NK-92 (cell line): ENCODE results near the gene TERT.

ENCODE experiments used
- DNase-seq: peaks from one replicate; lab custom pipeline; 2025; ENCODE audit not compliant: unreplicated experiment; lab: John Stamatoyannopoulos, UW

Gene TERT

GRCh38 chr5:1222621-1223277 is 72.1 kb downstream of the TERT start:
- DNase-seq = no peak

DNA sequence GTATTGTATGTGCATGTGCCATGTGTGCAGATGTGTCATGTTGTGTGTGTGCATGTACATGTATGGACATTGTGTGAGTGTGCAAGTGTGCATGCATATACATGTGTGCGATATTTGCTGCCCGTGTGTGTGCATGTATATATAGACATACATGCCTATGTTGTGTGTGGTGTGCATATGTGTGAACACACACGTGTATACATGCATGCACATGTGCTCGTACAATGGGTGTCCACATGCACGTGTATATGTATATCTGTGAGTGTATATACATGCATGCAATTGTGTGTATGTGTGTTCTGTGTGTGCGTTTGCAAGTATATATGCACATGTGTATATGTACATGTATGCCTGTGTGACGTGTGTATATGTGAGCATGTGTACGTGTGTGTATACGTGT is 72.7 kb downstream of the TERT start:
- DNase-seq = no peak

- no peak for DNase-seq
These were observed 73.1 kb downstream of the TERT start for GRCh38 chr5:1221721-1222120.

DNA sequence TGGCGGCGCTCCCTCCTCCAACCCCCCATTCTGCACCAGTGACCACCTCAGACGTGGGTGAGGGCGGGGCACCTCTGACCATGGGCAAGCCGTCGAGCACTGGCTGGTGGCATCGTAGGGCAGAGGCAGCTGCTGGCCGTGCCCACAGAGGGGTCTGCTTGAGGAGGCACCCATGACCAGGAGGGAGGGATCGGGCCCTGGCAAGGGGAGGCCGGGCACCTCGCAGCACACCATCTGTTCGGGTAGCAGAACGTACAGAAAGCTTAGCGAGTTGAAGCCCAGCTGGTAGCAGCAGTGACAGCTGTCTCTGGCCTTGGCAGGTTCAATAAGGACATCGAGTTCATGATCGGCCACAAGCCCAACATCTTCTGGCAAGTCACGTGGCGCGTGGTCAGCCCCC is 74.0 kb downstream of the TERT start:
- no peak for DNase-seq

GRCh38 chr5:1220351-1220750 is 74.5 kb downstream of the TERT start:
- DNase-seq = no peak

- DNase-seq = no peak
These were observed 75.1 kb downstream of the TERT start for GRCh38 chr5:1219768-1220100.

- DNase-seq = no peak
These were observed 75.6 kb downstream of the TERT start for GRCh38 chr5:1219098-1219767.

- DNase-seq = no peak
These were observed 76.4 kb downstream of the TERT start for GRCh38 chr5:1218351-1219080.

GRCh38 chr5:1217596-1218206 is 77.2 kb downstream of the TERT start:
- DNase-seq = no peak

- no peak for DNase-seq
These were observed 78.0 kb downstream of the TERT start for GRCh38 chr5:1216918-1217295.

DNA sequence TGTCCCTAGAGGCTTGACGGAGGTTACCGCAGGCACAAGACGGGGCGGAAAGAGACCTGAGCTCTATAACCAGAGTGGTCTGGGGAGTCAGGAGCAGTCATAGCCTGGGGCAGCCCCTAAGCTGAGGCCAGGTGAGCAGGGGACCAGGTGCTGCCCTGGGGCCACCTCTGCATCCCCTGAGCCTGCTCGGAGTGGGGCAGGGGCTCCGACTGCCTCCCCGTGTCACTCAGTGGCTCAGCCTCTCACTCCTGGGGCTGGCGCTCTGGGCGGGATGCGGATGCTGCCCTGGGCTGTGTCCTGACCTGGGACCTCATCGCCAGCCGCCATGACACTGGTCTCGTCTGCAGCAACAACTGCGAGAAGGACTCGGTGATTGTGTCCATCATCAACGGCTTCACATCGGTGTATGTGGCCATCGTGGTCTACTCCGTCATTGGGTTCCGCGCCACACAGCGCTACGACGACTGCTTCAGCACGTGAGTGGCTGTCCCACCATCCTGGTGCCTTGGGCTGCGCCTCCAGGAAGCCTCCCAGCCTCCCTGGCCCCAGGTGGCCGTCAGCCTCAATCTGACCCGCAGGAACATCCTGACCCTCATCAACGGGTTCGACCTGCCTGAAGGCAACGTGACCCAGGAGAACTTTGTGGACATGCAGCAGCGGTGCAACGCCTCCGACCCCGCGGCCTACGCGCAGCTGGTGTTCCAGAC is 78.5 kb downstream of the TERT start:
- no peak for DNase-seq

GRCh38 chr5:1215320-1216096 is 79.4 kb downstream of the TERT start:
- DNase-seq = no peak

DNA sequence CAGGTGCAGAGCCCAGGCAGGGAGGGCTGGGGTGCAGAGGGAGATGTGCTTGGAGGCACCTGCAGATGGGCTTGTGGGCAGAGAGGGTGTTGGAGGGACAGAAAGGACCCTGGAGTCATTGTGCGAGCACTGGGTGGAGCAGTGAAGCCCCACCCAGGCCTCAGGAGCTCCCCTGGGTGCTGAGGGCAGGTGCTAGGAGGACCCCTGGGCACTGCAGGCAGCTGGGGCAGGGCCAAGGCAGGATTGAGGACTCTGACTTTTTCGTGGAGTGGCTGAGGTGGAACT is 80.0 kb downstream of the TERT start:
- no peak for DNase-seq

DNA sequence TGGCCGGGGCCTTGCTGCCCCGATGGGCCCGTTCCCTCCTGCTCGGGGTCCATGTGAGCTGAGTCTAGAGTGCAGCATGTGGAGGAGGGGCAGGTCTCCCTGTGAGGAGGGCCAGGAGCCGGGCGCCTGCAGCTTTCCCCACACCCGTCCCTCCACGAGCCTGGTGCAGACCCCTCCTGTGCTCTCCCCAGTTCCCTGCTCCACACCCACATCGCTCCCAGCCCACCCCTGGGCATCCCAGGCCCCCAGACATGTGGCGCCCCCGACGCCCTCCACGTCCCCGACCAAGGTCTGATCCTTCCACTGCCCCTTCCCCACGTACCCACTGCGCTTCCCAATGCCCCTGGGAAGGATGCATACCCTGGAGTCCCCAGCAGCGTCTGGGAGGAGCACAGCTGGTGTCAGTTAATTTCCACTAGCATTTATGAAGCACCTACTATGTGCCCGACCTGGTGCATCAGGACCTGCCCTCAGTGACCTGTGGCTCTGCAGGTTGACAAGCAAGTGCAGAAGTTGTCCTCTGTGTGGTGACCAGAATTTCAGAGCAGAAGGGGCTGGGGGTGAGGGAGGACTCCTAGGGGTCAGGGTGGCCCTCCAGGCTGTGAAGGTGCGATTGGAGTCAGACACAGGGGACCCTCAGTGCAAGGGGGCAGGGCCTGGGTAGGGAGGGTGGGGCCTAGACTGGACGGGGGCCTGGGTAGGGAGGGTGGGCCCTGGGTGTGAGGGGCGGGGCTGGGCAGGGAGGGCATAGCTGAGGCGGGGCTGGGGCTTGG is 80.5 kb downstream of the TERT start:
- no peak for DNase-seq

- DNase-seq = no peak
These were observed 81.2 kb downstream of the TERT start for GRCh38 chr5:1213508-1214162.

DNA sequence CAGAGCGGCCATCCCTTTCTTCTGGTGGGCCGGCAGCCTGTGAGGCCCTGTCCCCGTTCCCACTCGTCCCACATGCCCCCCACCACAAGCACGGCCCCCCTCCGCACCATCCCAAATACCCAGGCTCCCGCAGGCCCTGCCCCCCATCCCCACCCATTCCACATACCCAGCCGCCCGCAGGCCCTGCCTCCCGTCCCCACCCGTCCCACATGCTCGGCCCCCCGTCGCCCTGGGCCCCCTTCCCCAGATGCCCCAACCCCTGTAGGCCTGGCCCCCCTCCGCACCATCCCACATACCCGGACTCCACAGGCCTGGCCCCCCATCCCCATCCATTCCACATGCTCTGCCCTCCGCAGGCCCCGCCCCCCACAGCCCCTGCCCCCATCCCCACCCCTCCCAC is 82.0 kb downstream of the TERT start:
- no peak for DNase-seq

DNA sequence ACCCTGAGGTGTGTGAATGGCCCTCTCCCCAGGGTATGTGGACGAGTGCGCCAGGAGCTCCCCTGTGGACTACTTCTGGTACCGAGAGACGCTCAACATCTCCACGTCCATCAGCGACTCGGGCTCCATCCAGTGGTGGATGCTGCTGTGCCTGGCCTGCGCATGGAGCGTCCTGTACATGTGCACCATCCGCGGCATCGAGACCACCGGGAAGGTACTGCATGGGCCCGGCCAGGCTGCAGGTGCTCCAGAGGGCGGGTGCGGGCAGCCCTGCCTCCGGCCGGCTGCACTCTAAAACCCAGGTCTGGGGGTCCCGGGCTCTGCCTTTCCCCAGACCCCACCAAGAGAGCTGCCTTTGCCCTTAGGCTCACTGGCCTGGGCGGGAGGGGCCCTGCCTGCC is 82.6 kb downstream of the TERT start:
- no peak for DNase-seq

GRCh38 chr5:1211701-1212100 is 83.2 kb downstream of the TERT start:
- DNase-seq = no peak

DNA sequence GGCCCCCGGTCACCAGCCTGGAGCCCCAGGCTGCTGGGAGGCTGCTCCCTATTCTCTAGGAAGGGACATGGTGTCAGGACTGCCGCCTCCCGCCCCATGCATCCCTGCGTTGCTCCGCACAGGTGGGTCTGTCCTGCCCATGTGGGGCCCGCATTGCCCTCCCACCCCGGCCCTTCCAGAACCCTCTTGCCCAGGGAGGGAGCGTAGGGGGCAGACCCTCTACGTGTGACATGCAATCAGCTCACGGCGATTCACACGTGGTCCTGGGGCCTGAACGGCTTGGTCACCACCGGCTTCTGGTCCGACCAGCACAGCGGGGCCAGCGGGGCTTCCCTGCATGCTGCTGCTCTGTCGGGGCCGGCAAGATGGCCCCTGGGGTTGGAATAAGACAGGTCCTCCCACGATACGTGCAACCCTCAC is 84.0 kb downstream of the TERT start:
- DNase-seq = no peak
